T-helper 1 cell (primary cell): ENCODE results near the gene ZNF384.

ENCODE experiments used
- DNase-seq, 5 donors: peaks; one replicate each; pipeline ENCODE4 v3.0.0-alpha.2; 2012 to 2020

The ZNF384 gene

DNA sequence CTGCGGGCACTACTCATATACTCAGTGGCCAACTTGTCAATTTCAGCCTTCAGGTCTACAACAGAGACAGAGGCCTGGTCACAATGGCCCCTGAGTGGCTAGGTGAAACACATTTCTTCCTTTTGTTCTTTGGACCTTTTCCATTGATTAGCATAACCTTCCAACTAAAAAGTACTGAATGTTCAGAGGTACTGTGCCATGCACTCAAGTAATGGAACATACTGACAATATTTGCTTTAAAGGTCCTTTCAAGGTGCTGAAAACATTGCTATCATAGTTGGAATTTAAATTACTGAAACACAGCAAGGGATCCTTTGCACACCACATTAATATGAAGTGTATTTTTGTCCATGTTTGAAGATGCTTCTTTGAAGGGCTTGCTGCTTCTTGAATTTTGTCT is 35.8 kb downstream of the ZNF384 start:
- DNase-seq: no peak

DNA sequence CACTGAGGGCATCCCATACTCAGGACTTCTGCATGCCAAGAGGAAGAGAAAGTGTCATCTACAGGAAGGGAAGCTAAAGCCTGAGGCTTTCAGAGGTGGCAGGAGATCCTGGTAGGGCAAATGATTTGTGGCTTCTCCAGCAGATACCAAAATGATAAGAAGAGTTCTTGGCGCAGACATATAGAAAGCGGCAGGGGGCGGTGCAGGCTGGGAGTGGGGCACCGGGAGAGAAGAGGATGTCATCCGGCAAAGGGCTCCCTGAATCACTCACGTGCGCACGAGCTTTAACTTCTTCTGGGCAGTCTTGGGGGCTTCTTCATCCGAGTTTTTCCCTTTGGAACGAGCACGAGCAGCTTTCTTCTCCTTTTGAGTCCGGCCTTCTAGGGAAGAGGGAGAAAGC is 36.8 kb downstream of the ZNF384 start:
- no peak for DNase-seq

DNA sequence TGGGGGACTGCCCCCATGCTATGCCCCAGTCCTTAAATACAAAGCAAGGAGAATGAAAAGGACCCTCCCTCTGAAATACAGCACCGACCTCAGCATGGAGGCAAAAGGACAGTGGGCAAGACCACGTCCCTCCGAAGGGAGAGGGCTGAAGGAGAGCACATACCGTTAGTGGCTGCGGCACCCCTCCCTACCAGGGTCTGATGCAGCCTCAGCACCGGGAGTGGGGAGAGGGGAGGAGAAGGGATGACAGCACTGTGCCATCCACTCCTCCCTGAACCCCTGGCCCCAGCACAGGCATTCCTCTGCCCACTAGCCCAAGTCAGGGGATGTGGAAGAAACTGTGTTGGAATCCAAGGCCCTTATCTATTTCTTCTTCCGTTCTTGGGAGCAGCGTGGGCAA is 38.3 kb downstream of the ZNF384 start:
- DNase-seq: no peak

- peak in 2 of 5 donors; percentile 22 to 37 for DNase-seq
Observed at GRCh38 chr12:6647083-6647604, 42.0 kb downstream of the ZNF384 start, which contains the start of gene ACRBP. Gene ACRBP (minus strand): TSS chr12:6647432. CDS start chr12:6647366, 66 bp downstream.

GRCh38 chr12:6646276-6647082 is 42.7 kb downstream of the ZNF384 start:
- DNase-seq: no peak

GRCh38 chr12:6644903-6645302 is 44.3 kb downstream of the ZNF384 start:
- DNase-seq: no peak

DNA sequence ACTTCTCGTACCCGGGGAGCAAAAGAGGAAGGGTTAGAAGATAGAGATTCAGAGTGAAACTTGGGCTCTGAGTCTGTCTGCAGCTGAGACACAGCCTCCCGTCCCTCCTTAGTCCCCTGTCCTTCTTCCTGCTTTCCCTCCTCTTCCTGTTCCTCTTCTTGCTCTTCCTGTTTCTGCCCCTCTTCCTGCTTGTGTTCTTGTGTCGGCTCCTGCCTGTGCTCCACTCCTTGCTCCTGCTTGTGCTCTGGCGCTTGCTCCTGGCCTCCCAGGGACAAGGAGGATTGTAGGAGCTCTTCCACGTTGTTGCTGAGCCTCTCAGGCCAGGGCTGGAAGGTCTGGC is 44.9 kb downstream of the ZNF384 start:
- no peak for DNase-seq

- DNase-seq: no peak
Observed at GRCh38 chr12:6643569-6644256, 45.5 kb downstream of the ZNF384 start.

DNA sequence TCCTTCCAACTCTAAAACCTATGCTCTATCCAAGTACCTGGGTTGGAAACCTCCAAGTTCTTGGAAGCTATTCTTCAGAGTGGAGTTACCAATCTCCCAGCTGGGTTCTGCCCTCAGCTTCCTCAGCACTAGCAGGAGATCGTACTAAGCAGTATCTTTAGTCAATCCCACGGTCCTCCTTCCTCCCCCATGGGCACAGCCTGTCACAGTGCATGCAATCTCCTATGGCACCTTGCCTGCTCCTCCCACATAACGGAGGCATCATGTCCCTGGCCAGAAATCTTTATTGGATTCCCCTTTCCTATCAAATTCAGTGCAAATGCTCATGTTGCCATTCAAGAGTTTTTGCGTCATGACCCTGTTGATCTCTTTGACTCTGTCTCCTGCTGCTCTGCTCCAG is 48.0 kb downstream of the ZNF384 start:
- DNase-seq: no peak

- no peak for DNase-seq
Observed at GRCh38 chr12:6640497-6640896, 48.7 kb downstream of the ZNF384 start.

GRCh38 chr12:6639151-6639801 is 49.9 kb downstream of the ZNF384 start:
- DNase-seq: no peak

GRCh38 chr12:6638305-6638704 is 50.9 kb downstream of the ZNF384 start:
- no peak for DNase-seq

DNA sequence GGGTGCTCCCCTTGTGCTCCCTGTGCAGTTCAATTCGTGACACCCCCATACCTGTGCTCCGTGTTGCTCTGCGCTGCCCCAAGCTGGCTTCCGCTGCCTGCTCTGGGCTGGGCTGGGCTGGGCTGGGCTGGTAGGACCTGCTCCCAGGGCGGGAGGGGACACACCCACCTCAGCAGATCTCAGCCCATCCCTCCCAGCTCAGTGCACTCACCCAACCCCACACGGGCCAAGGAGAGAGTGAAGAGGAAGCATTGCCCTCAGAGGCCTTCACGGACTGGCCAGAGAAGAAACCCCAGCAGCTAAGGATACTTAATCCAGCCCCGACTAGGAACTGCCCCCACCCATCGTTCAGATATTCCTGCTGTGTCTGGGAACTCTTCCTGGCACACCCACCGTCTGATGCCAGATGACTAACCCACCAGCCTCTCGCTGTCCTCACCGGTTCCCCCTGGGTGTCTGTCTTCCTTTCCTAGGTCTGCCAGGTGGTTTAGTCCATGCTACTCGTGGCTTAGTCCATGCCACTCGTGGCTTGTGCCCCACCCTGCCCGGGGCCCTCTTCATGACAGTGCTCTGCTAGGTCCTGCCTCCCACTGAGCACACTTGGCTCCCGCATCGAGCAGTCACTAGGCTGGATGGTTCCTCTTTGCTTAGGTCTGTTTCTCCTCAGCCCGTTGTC is 53.2 kb downstream of the ZNF384 start, which contains the start of gene LPAR5:
Gene LPAR5 (minus strand): TSS at position 104 of the 676 bp plus-strand sequence. CDS start 14,711 bp downstream, outside the sequence.
- peak in 2 of 5 donors; percentile 16 to 45 for DNase-seq

- peak in 2 of 5 donors; percentile 26 to 57 for DNase-seq
Observed at GRCh38 chr12:6635375-6635855, 53.8 kb downstream of the ZNF384 start.

- peak in 3 of 5 donors; percentile 22 to 76 (median 43) for DNase-seq
Observed at GRCh38 chr12:6632026-6632983, 56.9 kb downstream of the ZNF384 start.

- peak in 1 of 5 donors; percentile 37 for DNase-seq
Observed at GRCh38 chr12:6631549-6631961, 57.6 kb downstream of the ZNF384 start.

- no peak for DNase-seq
Observed at GRCh38 chr12:6630736-6631135, 58.4 kb downstream of the ZNF384 start.

DNA sequence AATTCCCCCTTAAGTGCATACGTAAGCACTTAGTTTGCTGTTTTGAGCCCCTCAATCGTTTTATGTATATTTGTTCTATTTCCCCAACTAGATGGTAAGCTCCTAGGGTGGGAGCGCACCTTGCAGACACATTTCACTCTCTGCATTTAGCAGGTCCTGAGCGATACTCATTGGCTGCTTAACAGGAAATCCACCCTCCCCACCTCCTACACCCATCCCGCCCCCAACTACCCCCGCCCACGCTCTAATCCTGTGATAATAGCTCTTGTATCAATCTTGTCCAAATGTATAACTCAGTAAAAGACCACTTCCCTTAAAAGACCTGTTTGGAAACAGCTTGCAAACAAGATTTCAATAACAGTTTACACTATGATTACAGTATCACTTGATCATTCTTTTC is 61.6 kb downstream of the ZNF384 start:
- peak in 3 of 5 donors; percentile 37 to 57 (median 49) for DNase-seq

DNA sequence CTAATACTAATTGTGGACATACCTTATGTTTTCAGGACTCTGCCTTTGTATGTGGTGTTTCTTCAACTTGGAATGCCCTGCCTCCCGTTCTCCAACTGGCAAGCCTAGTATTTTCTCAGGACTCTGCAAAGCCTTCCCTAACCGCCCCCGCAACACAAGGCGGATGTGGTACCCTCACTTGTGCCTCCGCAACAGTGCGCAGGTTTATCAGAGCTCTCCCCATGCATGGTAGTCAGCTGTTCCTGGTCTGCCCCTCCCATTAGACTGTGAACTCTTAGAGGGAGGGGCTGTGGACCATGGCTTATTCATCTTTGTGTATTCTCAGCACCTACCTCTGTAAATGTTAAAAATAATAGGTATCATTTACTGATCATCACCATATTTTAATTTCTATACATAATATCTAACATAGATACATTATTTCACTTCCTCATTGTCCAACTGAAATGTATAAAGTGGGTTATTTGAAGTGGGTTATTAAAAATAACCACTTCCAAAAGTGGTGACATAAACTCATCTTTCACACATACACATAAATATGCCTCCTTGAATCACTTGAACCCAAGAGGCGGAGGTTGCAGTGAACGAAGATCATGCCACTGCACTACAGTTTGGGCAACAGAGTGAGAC is 62.4 kb downstream of the ZNF384 start:
- no peak for DNase-seq

DNA sequence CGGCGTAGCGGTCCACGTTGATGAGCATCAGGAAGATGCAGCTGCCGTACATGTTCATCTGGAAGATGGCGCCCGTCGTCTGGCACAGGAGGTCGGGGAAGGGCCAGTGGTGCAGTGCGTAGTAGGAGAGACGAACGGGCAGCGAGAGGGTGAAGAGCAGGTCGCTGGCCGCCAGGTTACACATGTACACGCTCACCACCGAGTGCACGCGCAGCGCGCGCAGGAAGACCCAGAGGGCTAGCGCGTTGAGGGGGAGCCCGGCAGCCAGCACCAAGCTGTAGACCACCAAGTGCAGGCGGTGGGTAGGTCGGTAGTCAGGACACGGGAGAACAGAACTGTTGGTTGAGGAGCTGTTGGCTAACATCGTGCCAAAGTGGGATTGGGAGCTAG is 68.3 kb downstream of the ZNF384 start:
- DNase-seq: no peak
